GM23338 (cell line): Measurements from ENCODE around the gene PXDN. TPM values are rescaled to one million over a fixed set of nuclear protein-coding genes. Genes with fewer than 3 reads are reported as not detected.

Experiments
- ATAC-seq: fragments of 200-7000 bp; cut with Tn5 transposase; 3 replicates; pipeline ENCODE4 v1.9.1; 2020
- DNase-seq: peaks from one replicate; pipeline ENCODE4 v3.0.0-alpha.2; 2015; ENCODE audit warnings: low spot score
- H2AFZ ChIP-seq: fragments of 200-600 bp; sonication (generic); 2 replicates; pipeline ENCODE4 v1.8.0; 2016; ENCODE audit warnings: antibody characterized with exemption, mild to moderate bottlenecking, moderate library complexity
- H3F3A ChIP-seq: fragments of 200-600 bp; sonication (generic); replicated peaks from 2 replicates; pipeline ENCODE4 v1.8.0; 2017; ENCODE audit warnings: antibody characterized with exemption, mixed run types, low read depth
- H3K27ac ChIP-seq: fragments of 200-600 bp; sonication (generic); 2 replicates; pipeline ENCODE4 v1.6.1; 2016; ENCODE audit warnings: low read depth
- H3K27me3 ChIP-seq: fragments of 200-600 bp; sonication (generic); 2 replicates; pipeline ENCODE4 v1.8.0; 2016; ENCODE audit warnings: mild to moderate bottlenecking, mixed run types, moderate library complexity; ENCODE audit not compliant: insufficient read depth
- H3K36me3 ChIP-seq: fragments of 200-600 bp; sonication (generic); 2 replicates; pipeline ENCODE4 v1.8.0; 2016; ENCODE audit warnings: mild to moderate bottlenecking; ENCODE audit not compliant: insufficient read depth
- H3K4me1 ChIP-seq: fragments of 200-600 bp; sonication (generic); 2 replicates; pipeline ENCODE4 v1.8.0; 2016; ENCODE audit warnings: mild to moderate bottlenecking, moderate library complexity; ENCODE audit not compliant: insufficient read depth
- H3K4me2 ChIP-seq: fragments of 200-600 bp; sonication (generic); 2 replicates; pipeline ENCODE4 v1.7.1; 2017; ENCODE audit warnings: mixed run types
- H3K4me3 ChIP-seq: fragments of 200-600 bp; sonication (generic); 2 replicates; pipeline ENCODE4 v1.6.1; 2016; ENCODE audit warnings: mixed run types
- H3K79me2 ChIP-seq: fragments of 200-600 bp; sonication (generic); replicated peaks from 2 replicates; pipeline ENCODE4 v1.8.0; 2017; ENCODE audit warnings: mild to moderate bottlenecking; ENCODE audit not compliant: insufficient read depth
- H3K9me2 ChIP-seq: fragments of 200-600 bp; sonication (generic); 2 replicates; pipeline ENCODE4 v1.8.0; 2017; ENCODE audit not compliant: insufficient read depth
- H4K20me1 ChIP-seq: fragments of 200-600 bp; sonication (generic); replicated peaks from 2 replicates; pipeline ENCODE4 v1.8.0; 2017; ENCODE audit warnings: mild to moderate bottlenecking; ENCODE audit not compliant: insufficient read depth
- H3K27ac Mint-ChIP-seq: 2 replicates; pipeline ENCODE4 v1.8.0; 2020; ENCODE audit warnings: inconsistent platforms, mild to moderate bottlenecking, moderate library complexity, mixed read lengths
- H3K27me3 Mint-ChIP-seq: 3 replicates; pipeline ENCODE4 v1.8.0; 2022; ENCODE audit warnings: low read depth, mild to moderate bottlenecking, moderate library complexity, mixed read lengths, inconsistent platforms; ENCODE audit not compliant: insufficient read depth, poor library complexity
- H3K36me3 Mint-ChIP-seq: 3 replicates; pipeline ENCODE4 v1.8.0; 2021; ENCODE audit warnings: low read depth, mild to moderate bottlenecking, inconsistent platforms, moderate library complexity, mixed read lengths
- H3K4me1 Mint-ChIP-seq: 3 replicates; pipeline ENCODE4 v1.8.0; 2020; ENCODE audit warnings: mild to moderate bottlenecking, inconsistent platforms, mixed read lengths
- H3K4me3 Mint-ChIP-seq: 3 replicates; pipeline ENCODE4 v1.8.0; 2021; ENCODE audit warnings: moderate library complexity, mild to moderate bottlenecking, inconsistent platforms, mixed read lengths
- H3K9me3 Mint-ChIP-seq: 3 replicates; pipeline ENCODE4 v1.8.0; 2020; ENCODE audit warnings: moderate library complexity, mild to moderate bottlenecking, inconsistent platforms, mixed read lengths
- CREB1 ChIP-seq: fragments of 250-450 bp; sonication (Bioruptor Pico); IDR thresholded peaks from 2 replicates; pipeline ENCODE4 v1.5.0; 2020; ENCODE audit warnings: low read depth, mild to moderate bottlenecking, moderate library complexity
- CTCF ChIP-seq, 2 experiments: fragments of 200-600 bp in 1 of 2; sonication (generic) in 1 of 2; conservative IDR thresholded peaks; 2 replicates each; pipeline versions ENCODE4 v1.5.1 to v1.6.1; 2016 to 2017; ENCODE audit warnings: antibody characterized with exemption in 2 of 2, low read depth in 2 of 2, mild to moderate bottlenecking in 2 of 2, moderate library complexity in 1 of 2
- JUNB ChIP-seq: IDR thresholded peaks from one replicate; pipeline ENCODE4 v1.6.1; 2016; ENCODE audit warnings: antibody characterized with exemption; ENCODE audit not compliant: unreplicated experiment
- POLR2AphosphoS5 ChIP-seq: IDR thresholded peaks from 2 replicates; pipeline ENCODE4 v1.6.1; 2016; ENCODE audit warnings: antibody characterized with exemption, low read depth
- STAT1 ChIP-seq: IDR thresholded peaks from one replicate; pipeline ENCODE4 v1.6.1; 2016; ENCODE audit warnings: antibody characterized with exemption; ENCODE audit not compliant: unreplicated experiment
- ZNF114 ChIP-seq: fragments of 250-450 bp; sonication (Bioruptor Pico); IDR thresholded peaks from 2 replicates; pipeline ENCODE4 v1.5.0; 2020; ENCODE audit warnings: mild to moderate bottlenecking, moderate library complexity
- ZNF331 ChIP-seq: fragments of 250-450 bp; sonication (Bioruptor Pico); IDR thresholded peaks from 2 replicates; pipeline ENCODE4 v1.5.0; 2020; ENCODE audit warnings: low read depth, mild to moderate bottlenecking, moderate library complexity
- polyA plus RNA-seq: library from polyadenylated mRNA; unstranded; fragments of >200 nt; fragmentation: Nextera tagmentation; extraction: Ambion mirVana; gene quantifications from 2 replicates; pipeline ENCODE4 v1.2.1, GENCODE V29; 2016
- total RNA-seq: library from RNA; depleted of rRNA; stranded (reverse); fragments of >200 nt; shearing (Covaris generic); gene quantifications from 2 replicates; pipeline ENCODE4 v1.2.3, GENCODE V29; 2014

The PXDN gene
- total and polyA plus RNA-seq, 2 experiments from 2014 or later: 42.2 to 225 TPM

- Histone ChIP-seq H3K4me3 (no peak overlapping the region), H3K36me3 (no peaks in the 10 kb centered on the region), H3K4me1 (0 out of 2 replicates have a peak, but pooled peaks cover 10% of the 10 kb centered on the region), H2AFZ (no peak overlapping the region), H3K27ac (0 out of 2 replicates have a peak overlapping the region, but pooled peaks have one; percentile 55), H3K4me2 (peak overlapping the region; percentile 26; the same call in 1 of the 2 replicates), H3F3A (peaks cover 6% of the 10 kb centered on the region; the same call in 1 of the 2 replicates), H3K79me2 (no peaks in the 10 kb centered on the region), H3K9me2 (no peaks in the 10 kb centered on the region), H4K20me1 (no peaks in the 10 kb centered on the region; the same call in 1 of the 2 replicates), H3K27me3 (no peaks in the 10 kb centered on the region)
- ATAC-seq: peak; percentile 21
- Mint-ChIP-seq H3K36me3 (peaks cover 3% of the 10 kb centered on the region; the same call in 1 of the 3 replicates), H3K27me3 (peaks cover 3% of the 10 kb centered on the region), H3K9me3 (no peaks in the 10 kb centered on the region), H3K27ac (peak overlapping the region; percentile 34; the same call in 1 of the 2 replicates), H3K4me3 (no peak overlapping the region), H3K4me1 (peaks cover 27% of the 10 kb centered on the region)
- peak; percentile 61 for DNase-seq
- TF ChIP-seq CTCF (conservative IDR thresholded peaks at IDR 0.05; ENCODE audit: low read depth in 2 of 2) (peak; percentile 27 to 56), STAT1 (no peak)
These were observed 153.5 kb downstream of the PXDN start for GRCh38 chr2:1590596-1591460.

GRCh38 chr2:1588978-1589621, 155.2 kb downstream of the PXDN start:
- Mint-ChIP-seq H3K27me3 (peaks cover 6% of the 10 kb centered on the region), H3K4me3 (no peak overlapping the region), H3K9me3 (no peaks in the 10 kb centered on the region), H3K27ac (no peak overlapping the region), H3K36me3 (peaks cover 3% of the 10 kb centered on the region; the same call in 1 of the 3 replicates), H3K4me1 (peaks cover 25% of the 10 kb centered on the region)
- Histone ChIP-seq H3K27ac (no peak overlapping the region), H3F3A (no peaks in the 10 kb centered on the region; the same call in 1 of the 2 replicates), H3K9me2 (no peaks in the 10 kb centered on the region), H3K79me2 (no peaks in the 10 kb centered on the region), H3K27me3 (no peaks in the 10 kb centered on the region), H3K4me1 (0 out of 2 replicates have a peak, but pooled peaks cover 10% of the 10 kb centered on the region), H2AFZ (no peak overlapping the region), H3K4me3 (no peak overlapping the region), H3K36me3 (no peaks in the 10 kb centered on the region), H3K4me2 (no peak overlapping the region), H4K20me1 (no peaks in the 10 kb centered on the region; the same call in 1 of the 2 replicates)
- ATAC-seq: peak; percentile 2; the same call in 1 of the 3 replicates
- DNase-seq: peak; percentile 40
- TF ChIP-seq JUNB (no peak), POLR2AphosphoS5 (no peak), ZNF331 (CRISPR knock-in tag) (no peak), CREB1 (CRISPR knock-in tag) (no peak), CTCF (conservative IDR thresholded peaks at IDR 0.05; ENCODE audit: low read depth in 2 of 2) (peak in 1 of 2 experiments; percentile 18; a peak in 1 of 4 replicates), ZNF114 (no peak)
